NB4 (cell line): ENCODE measurements around the gene ZNF609.

Source experiments
- CTCF ChIP-seq: IDR thresholded peaks from one replicate; pipeline ENCODE4 v1.5.1; 2012; ENCODE audit warnings: low read depth, low read length
- MAX ChIP-seq: IDR thresholded peaks from 2 replicates; pipeline ENCODE4 v1.6.1; 2011; ENCODE audit warnings: low read depth, low read length
- POLR2A ChIP-seq: IDR thresholded peaks from 2 replicates; pipeline ENCODE4 v1.6.1; 2011; ENCODE audit warnings: mild to moderate bottlenecking; ENCODE audit not compliant: insufficient read length; ENCODE audit errors: extremely low read depth

GRCh38 chr15:64535460-64536243 lies 75.3 kb downstream of the ZNF609 start:
- TF ChIP-seq CTCF (no peak), MAX (no peak), POLR2A (no peak)
